GM12878 (cell line): ENCODE data around the gene TRAIP.

ENCODE experiments used
- CTCF ChIP-seq, 3 experiments: IDR thresholded peaks in 2 of 3; conservative IDR thresholded peaks in 1 of 3; 2 replicates each; pipeline ENCODE4 v1.5.1; 2011; ENCODE audit warnings: low read depth in 3 of 3, low read length in 3 of 3, mild to moderate bottlenecking in 3 of 3, control low read depth in 2 of 3, moderate library complexity in 2 of 3, inconsistent platforms in 1 of 3, mixed read lengths in 1 of 3; ENCODE audit not compliant: control insufficient read depth in 2 of 3, insufficient read depth in 1 of 3; ENCODE audit errors: extremely low read depth in 1 of 3
- EZH2 ChIP-seq: IDR thresholded peaks from 2 replicates; pipeline ENCODE4 v1.6.1; 2012; ENCODE audit warnings: low read depth, mild to moderate bottlenecking, control low read depth, inconsistent platforms, low read length, borderline replicate concordance; ENCODE audit not compliant: control insufficient read depth
- FOXM1 ChIP-seq: IDR thresholded peaks from 2 replicates; pipeline ENCODE4 v1.6.1; 2012; ENCODE audit warnings: low read depth, mild to moderate bottlenecking, inconsistent platforms, low read length, moderate library complexity
- GABPA ChIP-seq: IDR thresholded peaks from 2 replicates; pipeline ENCODE4 v1.6.1; 2014; ENCODE audit warnings: antibody characterized with exemption, low read depth, mild to moderate bottlenecking, inconsistent platforms
- JUND ChIP-seq: IDR thresholded peaks from 2 replicates; pipeline ENCODE4 v1.6.1; 2012; ENCODE audit warnings: low read depth, mild to moderate bottlenecking, low read length, improper control_type of control experiment, moderate library complexity
- NFIC ChIP-seq: IDR thresholded peaks from 2 replicates; pipeline ENCODE4 v1.6.1; 2012; ENCODE audit warnings: low read depth, mild to moderate bottlenecking, inconsistent platforms, low read length, moderate library complexity
- POLR2A ChIP-seq: IDR thresholded peaks from 2 replicates; pipeline ENCODE4 v1.6.1; 2011; ENCODE audit warnings: low read depth, mild to moderate bottlenecking, low read length
- SMAD5 ChIP-seq: IDR thresholded peaks from 2 replicates; pipeline ENCODE4 v1.6.1; 2016; ENCODE audit warnings: antibody characterized with exemption, low read depth
- USF1 ChIP-seq: IDR thresholded peaks from 2 replicates; pipeline ENCODE4 v1.6.1; 2011; ENCODE audit warnings: borderline replicate concordance, low read depth, mild to moderate bottlenecking, moderate library complexity, mixed read lengths, low read length; ENCODE audit not compliant: insufficient read depth; ENCODE audit errors: extremely low read length
- ZNF274 ChIP-seq: IDR thresholded peaks from one replicate; pipeline ENCODE4 v1.8.0; 2011; ENCODE audit not compliant: insufficient read length, insufficient read depth

- no peak for TF ChIP-seq GABPA
- TF ChIP-seq CTCF (IDR thresholded peaks at IDR 0.05 in 2 of 3, conservative IDR thresholded peaks at IDR 0.05 in 1 of 3; ENCODE audit: control insufficient read depth in 2 of 3, extremely low read depth in 1 of 3, insufficient read depth in 1 of 3, low read depth in 3 of 3, low read length in 3 of 3) = no peak
- TF ChIP-seq EZH2 = no peak
- no peak for TF ChIP-seq NFIC
- TF ChIP-seq SMAD5 = no peak
- no peak for TF ChIP-seq JUND
- no peak for TF ChIP-seq POLR2A
- no peak for TF ChIP-seq FOXM1
- TF ChIP-seq USF1 = no peak
- TF ChIP-seq ZNF274 = no peak
These were observed 42.6 kb upstream of the TRAIP start for GRCh38 chr3:49898991-49899390.
